Stimulated activated CD4-positive, alpha-beta T cell treated with anti-CD3 and anti-CD28 coated beads, Interleukin-4, amount 100 ng/mL, for 24 hours (primary cell): ENCODE measurements around the gene KCNH5.
"Not testable (repeated sequence)": the region's sequence is repeated elsewhere in the genome, so short reads cannot be mapped to it uniquely, and the experiment has no call there.

Experiments
- DNase-seq: peaks from one replicate; pipeline ENCODE4 v3.0.0-alpha.2; 2020

The KCNH5 gene

DNA sequence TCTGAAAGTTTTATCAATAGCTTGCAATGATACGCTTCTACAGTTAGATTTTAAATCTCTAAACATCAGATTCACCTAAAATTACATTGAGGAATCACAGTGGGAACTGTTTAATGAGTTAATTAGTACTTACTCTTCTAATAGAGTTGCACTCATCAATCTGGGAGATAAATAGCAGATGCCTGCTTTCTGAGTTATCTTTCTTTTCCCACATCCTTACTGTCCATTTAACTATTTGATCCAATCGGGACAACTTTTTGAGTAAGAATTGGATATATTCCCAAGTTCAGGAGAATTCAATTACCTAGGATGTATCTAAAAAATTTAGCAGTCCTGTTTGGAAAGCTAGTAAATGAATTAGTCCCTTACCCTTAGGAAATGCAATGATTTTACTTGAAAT, 162.3 kb downstream of the KCNH5 start:
- no peak for DNase-seq

DNA sequence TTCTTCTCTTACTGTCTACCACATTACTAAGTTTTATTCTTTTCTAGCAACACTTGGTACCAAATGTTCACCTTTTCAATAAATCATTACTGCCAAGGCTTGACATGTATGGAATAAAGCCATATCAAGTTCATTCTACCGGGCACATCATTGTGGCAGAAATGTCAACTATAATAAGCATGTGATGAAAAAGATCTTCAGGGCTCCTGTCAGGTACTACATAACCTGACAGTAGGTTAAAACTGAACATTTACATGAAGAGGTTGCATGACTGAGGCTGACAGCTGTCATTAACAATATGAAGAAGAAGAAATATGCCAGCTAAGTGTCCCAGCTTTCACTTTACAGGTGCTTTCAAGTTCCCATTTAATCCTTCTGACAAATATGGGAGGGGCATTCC, 178.9 kb downstream of the KCNH5 start:
- no peak for DNase-seq

DNA sequence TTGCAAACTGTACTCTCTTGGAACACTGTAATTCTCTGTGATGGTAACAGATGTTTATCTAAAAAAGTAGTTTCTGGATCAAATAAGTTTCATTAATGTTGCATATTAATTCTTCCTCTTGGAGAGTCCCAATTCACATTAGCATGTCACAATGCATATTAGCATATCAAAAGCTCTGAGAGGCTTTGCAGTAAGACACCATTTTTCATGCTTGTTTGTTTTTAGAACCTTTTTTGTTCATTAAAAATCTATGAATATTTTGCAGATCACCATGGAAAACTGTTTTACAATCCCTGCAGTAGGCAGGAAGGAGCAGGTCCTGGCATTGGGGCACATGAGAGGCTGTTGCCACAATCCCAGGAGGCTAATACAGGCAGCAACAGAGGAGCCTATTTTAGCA, 180.7 kb downstream of the KCNH5 start:
- DNase-seq: no peak

DNA sequence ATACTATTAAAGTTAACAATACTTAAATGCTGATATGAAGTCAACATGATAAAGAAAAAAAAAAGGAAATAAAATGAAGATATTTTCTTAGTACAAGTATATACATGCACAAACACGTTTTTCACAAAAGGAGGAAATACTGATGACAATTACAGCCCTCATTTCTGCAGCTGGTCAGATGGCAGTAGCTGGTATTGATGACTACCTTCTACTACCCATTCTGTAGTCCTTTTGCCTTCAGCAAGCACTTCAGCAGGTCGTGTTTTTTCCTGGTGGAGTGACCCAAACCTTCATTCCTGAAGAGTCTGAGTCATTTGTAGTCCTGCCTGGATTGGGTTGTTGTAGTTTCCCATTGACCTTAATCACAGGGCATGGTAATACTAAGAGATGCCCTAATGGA, 187.2 kb downstream of the KCNH5 start:
- DNase-seq: not testable (repeated sequence)

DNA sequence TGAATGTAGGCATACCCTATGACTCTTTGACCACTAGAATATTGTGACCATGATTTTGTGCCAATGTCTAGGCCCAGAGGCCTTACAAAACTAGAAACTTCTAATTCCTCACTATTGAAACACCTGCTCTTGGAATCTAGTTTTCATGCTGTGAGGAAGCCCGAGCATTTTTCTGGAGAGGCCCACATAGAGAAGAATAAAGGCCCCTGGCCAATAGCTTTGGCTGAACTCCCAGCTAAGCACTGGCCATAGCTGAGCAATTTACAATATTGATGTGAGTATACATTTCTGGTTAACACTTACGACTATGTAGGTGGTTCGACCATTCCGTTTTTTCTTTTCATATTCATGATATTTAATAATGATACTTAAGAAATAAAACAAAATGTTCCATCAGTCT, 190.3 kb downstream of the KCNH5 start:
- DNase-seq: no peak

DNA sequence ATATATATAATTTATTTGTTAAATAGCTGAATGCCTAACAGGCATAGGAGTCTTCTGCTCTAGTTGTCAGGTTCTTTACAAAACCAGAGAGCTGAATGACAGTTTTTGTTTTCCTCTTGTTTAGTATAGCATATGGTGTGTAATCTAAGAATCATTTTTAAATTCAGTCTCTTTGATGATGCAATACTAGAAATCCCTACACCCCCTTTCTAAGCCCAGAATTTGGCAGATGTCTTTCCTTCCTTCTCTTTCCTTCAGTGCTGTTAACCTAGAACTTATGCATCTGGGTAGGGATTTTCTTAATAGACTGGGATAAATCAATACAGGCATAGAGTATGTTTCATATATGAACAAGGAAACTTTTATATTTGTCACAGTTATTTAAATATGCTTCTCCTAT, 198.1 kb downstream of the KCNH5 start:
- DNase-seq: no peak

DNA sequence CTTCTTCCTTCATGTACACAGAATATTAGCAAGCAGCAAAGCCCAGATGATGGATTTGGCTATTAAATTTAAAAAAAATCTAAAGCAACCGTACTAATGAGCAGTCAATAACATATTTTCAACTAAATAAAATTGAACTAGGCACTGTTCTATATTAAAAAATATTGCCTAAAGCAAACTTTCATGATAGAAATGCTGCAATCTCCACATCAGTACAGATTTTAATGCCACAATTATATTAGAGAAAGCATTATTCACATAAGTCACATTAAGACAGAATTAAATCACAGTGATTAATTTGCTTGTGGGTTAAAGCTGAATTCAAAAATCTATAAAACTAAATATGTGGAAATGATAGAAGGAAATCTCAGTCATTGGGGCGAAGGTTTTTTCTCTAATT, 200.7 kb downstream of the KCNH5 start:
- no peak for DNase-seq

DNA sequence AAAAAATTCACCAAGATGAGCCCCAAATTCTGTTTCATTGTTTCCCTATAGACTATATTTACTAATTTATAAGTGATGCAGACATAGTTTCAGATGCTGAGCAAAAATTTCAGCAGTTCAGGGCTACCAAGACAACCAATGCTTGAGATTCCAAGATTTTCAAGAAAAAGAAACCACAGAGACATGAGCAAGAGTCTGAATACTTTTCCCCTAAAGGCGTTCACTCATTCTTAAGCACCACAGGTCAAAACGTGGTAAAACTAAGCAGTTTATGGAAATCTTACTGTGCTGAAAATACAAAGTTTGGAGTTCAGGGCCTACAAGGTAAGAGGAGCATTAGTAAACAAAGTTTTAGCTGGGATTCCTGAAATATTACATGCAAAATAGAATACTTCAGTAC, 221.2 kb downstream of the KCNH5 start:
- no peak for DNase-seq

DNA sequence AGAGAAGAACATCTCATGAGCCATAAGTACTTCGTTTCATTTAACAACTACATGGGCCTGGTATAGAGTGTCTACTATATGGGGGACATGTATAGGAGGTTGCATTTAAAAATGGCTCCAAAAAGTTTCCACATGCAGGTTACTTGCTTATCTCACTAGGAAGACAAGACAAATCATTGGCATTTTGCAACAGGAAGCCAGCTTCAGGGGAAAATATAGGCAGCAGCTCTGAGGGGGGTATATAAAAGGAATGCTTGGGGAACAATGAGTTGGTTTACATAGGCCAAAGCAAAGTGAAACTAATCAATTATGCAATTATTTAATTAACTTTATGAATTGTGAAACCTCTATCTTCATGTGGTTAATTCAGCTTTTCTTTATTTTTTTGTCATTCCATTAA, 225.3 kb downstream of the KCNH5 start:
- DNase-seq: no peak

DNA sequence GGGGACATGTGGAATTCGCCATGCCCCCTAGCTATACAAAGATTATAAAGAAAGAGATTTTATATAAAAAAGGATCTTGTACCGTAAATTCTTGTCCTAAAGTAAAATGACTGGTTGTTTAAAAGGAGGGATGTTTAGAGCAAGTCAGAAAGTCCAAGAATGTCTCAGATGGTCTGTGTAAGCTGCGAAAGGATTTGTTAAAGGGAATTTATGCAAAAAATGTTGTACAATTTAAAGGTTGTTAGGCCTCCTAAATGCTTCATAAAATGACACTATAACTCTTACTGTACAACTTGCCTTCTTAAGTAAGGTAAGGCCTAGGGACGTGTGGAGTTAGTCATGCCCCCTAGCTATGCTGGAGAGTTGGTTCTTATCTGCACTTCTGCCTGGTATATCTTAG, 237.6 kb downstream of the KCNH5 start:
- no peak for DNase-seq

DNA sequence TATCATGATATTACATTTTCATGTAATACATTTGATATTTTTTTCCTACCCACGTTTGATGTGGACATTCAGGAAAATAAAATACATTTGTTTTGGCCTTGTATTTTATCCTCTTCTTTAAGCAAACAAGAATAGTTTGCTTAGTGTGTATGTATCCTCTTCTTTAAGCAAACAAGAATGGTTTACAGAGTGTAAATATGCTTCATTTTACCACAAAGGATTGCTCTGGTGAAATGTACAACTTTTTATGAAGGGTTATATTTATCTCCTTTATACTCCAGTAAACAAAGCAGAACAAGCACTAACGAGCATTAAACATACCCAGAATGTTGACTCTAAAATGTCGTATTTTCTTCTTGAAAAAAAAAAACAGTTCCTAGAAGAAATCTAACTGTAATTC, 244.7 kb downstream of the KCNH5 start:
- DNase-seq: no peak

DNA sequence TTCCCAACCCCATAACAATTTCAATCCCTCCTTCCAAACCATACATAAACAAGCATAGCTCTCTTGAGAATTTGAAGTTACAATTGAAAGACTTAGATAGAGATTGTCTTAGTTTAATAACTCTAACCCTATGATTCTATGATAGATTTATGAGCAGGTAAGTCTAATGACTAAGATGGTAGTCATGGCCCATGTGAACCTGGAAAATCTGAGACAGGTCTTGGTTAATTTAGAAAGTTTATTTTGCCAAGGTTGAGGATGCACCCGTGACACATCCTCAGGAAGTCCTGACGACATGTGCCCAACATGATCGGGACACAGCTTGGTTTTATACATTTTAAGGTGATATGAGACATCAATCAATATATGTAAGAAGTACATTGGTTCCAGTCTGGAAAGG, 248.8 kb downstream of the KCNH5 start:
- no peak for DNase-seq

DNA sequence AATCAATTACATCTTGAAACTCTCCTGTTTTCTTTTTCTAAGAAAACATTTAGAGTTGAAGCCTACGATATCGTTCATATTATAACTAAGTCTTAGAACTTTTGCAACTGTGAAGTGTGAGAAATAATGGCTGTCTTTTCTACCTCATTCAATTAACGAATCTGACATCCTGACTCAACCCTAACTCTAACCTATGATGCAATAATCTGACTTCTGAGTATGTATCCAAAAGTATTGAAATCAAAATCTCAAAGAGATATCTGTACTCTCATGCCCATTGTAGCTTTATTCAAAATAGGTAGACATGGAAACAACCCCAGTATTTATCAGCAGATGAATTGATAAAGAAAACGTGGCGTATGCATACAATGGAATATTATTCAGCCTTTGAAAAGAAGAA, 252.7 kb downstream of the KCNH5 start:
- no peak for DNase-seq

DNA sequence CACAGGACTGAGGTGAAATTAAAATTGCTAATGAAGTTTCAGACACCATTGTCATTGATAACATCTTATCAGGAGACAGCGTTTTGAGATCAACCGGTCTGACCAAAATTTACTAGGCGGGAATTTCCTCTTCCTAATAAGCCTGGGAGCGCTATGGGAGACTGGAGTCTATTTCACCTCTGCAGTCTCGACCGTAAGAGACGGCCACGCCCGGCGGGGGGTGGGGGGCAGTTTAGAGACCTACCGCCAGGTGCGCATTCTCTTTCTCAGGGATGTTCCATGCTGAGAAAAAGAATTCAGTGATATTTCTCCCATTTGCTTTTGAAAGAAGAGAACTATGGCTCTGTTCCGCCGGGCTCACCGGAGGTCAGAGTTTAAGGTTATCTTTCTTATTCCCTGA, 263.9 kb downstream of the KCNH5 start:
- DNase-seq: not testable (repeated sequence)

DNA sequence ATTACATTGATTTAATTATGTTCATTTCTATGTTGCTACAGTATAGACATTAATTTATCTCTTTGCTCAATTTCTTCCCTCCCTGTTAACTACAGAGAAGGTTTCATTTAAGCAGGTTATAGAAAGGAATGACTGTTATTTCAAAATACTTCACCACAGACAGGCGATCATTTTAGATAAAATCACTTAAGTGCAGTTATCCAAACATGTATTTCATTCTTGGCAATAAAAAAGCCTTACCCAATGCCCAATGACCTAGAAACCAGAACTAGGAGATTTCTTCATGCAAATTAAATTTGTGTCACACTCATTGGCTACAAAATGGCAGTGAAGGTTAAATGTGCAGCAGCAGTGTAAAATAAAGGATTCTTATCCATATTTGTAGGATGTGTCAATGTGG, 266.4 kb downstream of the KCNH5 start:
- no peak for DNase-seq

DNA sequence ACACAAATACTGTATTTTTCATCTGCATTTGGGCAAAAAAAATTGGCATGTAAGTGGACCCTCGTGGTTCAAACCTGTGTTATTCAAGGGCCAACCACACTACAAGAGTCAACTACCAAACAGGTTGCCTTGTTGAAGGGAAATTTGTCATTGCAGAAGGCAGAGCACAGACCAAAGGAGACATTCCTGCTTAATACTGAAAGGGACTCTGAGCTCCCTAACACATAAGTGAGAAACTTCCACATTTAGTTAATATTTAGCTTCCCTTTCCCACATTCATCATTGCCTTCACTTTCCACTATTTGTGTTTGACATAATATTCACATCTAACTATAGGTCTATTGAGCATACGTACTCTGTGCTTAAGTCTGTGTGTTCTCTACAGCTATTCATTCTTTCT, 266.9 kb downstream of the KCNH5 start:
- no peak for DNase-seq

DNA sequence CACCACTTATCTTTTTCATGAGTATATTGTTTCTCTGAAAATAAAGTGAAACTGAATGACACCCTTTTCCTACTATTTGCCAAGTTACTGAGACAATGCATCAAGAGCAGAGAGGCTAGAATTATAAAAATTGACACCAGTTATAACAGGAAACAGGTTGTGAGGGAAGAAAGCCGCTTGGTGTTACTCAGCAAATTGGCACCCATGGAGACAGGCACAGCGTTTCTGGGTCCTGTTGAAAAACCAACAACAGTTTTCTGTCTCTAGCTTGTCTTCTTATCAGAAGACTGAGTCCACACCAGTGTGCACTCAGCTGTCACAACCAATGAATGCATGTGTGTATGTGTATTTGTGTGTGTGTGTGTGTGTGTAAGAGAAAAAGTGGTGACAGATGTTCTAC, 267.7 kb downstream of the KCNH5 start:
- no peak for DNase-seq

DNA sequence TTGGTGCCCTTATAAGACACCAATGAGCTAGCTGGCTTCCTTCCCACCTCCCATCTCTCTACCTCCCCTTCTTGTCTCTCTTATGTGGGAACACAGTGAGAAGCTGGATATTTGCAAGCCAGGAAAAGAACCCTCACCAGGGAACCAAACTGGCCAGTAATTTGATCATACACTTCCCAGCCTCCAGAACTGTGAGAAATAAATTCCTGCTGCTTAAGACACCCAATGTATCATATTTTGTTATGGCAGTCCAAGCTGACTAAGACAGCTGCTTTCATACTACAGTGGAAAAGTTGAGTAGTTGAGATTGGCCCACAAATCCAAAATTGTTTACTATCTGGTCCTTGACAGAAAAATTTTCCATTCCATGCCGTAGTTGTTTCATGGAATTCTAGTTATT, 269.0 kb downstream of the KCNH5 start:
- no peak for DNase-seq

DNA sequence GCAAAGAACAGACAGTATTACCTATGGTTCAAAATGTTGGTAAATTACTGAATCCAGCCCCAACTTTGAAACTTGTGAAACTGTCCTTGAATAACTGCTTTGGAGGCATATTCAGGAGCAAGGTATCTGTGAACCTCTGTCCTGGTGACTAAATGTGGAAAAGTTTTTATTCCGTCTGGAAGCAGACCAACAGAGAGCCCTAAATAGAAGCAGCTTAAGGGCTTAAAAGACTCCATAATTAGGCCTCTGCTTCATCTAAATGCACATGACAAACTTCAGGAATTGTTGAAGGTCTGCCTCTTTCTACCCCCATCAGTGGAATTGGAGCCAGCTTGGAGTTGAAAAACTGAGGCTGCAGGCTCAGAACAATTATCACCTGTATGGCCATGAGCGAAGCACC, 276.5 kb downstream of the KCNH5 start:
- DNase-seq: no peak

DNA sequence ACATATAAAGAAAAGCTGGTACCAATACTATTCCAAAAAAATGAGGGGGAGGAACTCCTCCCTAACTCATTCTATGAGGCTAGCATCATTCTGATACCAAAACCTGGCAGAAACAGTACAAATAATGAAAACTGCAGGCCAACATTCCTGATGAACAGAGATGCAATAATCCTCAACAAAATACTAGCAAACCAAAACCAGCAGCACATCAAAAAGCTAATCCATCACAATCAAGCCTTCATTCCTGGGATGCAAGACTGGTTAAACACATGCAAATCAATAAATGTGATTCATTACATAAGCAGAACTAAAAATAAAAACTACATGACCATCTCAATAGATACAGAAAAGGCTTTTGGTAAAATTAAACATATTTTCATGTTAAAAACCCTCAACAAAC, 281.3 kb downstream of the KCNH5 start:
- DNase-seq: no peak

DNA sequence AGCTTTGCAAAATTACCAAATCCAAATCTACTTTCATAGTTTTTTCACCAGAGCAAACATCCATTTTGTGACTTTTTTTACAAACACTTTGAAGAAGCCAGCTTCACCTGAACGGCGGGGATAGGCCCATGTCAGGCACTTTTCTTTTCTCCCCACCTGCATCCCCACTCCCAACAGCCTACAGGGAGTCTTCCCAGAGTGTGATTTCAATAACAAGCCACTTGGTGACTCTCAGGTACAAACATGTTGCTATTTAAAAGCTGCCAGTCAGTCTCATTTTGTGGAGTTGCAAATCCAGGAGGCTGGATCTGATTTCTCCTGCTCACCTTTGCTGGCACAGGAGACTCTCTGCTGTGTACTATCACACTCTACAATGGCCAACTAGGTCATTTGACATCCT, 285.5 kb downstream of the KCNH5 start:
- DNase-seq: no peak

DNA sequence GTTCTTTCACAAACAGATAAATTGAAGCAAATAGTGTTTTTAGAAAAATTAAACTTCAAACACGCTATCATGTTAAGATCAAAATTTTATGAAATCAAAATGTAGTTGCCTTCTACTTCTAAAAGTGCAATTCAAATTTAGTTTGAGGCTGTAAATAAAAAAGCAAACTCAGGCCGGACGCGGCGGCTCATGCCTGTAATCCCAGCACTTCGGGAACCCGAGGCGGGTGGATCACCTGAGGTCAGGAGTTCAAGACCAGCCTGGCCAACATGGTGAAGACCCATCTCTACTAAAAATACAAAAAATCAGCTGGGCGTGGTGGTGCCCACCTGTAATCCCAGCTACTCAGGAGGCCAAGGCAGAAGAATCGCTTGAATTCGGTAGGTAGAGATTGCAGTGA, 298.4 kb downstream of the KCNH5 start:
- DNase-seq: not testable (repeated sequence)

DNA sequence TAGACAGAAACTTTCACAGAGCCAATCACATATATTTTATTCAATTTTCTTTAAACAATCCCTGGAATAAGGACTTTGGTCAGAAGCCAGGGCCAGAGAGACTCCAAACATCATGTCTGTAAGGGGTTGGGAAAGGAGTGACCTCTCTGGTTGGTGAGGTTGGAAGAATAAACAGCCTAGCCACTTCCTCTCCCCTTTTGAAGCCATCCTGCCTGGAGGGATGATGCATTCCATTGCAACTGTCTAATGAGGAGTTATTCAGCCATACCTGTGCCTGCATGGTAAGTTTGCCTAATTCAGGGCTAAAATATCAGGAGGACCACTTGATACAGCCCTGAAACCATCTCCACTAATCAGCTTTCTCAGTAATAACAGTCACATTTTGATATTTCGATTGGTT, 299.8 kb downstream of the KCNH5 start:
- DNase-seq: no peak

DNA sequence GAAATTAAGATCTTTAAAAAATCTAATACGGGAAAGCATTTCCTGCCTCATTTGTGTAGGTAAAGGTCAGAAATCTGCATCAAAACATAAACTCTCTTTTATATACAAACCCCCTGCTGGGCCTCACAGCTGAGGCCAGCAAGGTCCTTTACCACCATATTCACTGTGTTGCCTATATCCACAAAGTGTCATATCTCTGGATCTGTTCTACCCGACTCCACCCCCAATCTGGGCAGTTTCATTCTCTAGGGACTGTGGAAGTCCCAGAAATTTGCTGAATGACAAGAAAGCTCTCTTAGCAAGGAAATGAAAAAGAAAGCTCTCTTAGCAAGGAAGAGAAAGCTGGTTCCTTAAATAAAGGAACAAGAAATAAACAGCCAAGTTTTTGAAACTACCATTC, 301.7 kb downstream of the KCNH5 start:
- no peak for DNase-seq

DNA sequence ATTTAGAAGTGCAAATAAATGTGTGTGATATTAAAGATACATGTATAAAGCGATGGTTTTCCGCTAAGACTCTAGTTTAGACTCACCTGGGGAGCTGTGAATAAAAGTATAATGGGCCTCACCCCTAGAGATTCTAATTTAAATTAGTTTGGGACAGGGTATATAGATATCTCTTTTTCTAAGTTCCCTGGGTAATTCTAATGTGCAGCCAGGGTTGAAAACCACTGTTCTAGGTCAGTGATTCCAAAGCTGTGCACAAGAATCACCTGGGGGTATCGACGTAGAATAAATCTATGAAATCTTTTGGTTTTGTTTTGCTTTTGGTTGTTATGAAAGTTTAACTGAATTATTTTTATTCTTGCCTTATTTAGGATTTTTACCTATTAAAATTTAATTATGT, 302.1 kb downstream of the KCNH5 start:
- no peak for DNase-seq

DNA sequence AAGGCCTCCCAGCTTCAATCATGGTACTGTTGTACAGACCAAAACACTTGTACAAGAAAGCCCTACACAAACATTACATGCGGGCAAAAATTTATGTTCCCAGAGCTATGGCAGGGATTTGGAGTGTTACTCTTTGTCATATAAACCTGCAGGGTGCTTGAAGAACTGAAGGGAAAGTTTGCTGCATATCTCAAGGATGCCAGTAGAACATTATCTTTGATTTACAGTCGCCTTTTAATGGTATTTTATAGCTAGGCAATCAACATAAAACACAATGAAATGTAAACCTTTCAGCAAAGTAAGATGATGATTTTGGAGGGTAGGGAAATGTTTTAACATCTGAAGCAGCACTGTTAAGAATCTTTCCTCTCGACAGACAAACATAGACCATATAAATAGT, 305.6 kb downstream of the KCNH5 start:
- no peak for DNase-seq
